ENCODE data around the gene TAF8.
A peak's percentile ranks its signal among the peaks of the same experiment; 100 is the strongest.

The TAF8 gene

GRCh38 chr6:42120895-42121865, 70.9 kb downstream of the TAF8 start:
- no peak for TF ChIP-seq CSDC2 (CRISPR knock-in tag; IDR thresholded peaks at IDR 0.05)
- TF ChIP-seq SNAI2 (CRISPR knock-in tag; IDR thresholded peaks at IDR 0.05) = no peak
- TF ChIP-seq, protein P1, sequence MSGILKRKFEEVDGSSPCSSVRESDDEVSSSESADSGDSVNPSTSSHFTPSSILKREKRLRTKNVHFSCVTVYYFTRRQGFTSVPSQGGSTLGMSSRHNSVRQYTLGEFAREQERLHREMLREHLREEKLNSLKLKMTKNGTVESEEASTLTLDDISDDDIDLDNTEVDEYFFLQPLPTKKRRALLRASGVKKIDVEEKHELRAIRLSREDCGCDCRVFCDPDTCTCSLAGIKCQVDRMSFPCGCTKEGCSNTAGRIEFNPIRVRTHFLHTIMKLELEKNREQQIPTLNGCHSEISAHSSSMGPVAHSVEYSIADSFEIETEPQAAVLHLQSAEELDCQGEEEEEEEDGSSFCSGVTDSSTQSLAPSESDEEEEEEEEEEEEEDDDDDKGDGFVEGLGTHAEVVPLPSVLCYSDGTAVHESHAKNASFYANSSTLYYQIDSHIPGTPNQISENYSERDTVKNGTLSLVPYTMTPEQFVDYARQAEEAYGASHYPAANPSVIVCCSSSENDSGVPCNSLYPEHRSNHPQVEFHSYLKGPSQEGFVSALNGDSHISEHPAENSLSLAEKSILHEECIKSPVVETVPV (CRISPR knock-in tag; IDR thresholded peaks at IDR 0.05) = no peak
- no peak for TF ChIP-seq TOX (CRISPR knock-in tag; IDR thresholded peaks at IDR 0.05; ENCODE audit: borderline replicate concordance)
- no peak for TF ChIP-seq OSR1 (CRISPR knock-in tag; IDR thresholded peaks at IDR 0.05)
- no peak for TF ChIP-seq ZC3H10 (CRISPR knock-in tag; IDR thresholded peaks at IDR 0.05)
- no peak for TF ChIP-seq ZFP3 (CRISPR knock-in tag; IDR thresholded peaks at IDR 0.05)
- TF ChIP-seq, protein P2, sequence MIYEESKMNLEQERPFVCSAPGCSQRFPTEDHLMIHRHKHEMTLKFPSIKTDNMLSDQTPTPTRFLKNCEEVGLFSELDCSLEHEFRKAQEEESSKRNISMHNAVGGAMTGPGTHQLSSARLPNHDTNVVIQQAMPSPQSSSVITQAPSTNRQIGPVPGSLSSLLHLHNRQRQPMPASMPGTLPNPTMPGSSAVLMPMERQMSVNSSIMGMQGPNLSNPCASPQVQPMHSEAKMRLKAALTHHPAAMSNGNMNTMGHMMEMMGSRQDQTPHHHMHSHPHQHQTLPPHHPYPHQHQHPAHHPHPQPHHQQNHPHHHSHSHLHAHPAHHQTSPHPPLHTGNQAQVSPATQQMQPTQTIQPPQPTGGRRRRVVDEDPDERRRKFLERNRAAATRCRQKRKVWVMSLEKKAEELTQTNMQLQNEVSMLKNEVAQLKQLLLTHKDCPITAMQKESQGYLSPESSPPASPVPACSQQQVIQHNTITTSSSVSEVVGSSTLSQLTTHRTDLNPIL (CRISPR knock-in tag; IDR thresholded peaks at IDR 0.05; ENCODE audit: low read depth) = no peak
- TF ChIP-seq TCF4 (CRISPR knock-in tag; IDR thresholded peaks at IDR 0.05; ENCODE audit: borderline replicate concordance) = no peak
- no peak for TF ChIP-seq GLIS3 (CRISPR knock-in tag; IDR thresholded peaks at IDR 0.05)
- TF ChIP-seq ISL1 (CRISPR knock-in tag; IDR thresholded peaks at IDR 0.05) = no peak
- TF ChIP-seq, protein P3, sequence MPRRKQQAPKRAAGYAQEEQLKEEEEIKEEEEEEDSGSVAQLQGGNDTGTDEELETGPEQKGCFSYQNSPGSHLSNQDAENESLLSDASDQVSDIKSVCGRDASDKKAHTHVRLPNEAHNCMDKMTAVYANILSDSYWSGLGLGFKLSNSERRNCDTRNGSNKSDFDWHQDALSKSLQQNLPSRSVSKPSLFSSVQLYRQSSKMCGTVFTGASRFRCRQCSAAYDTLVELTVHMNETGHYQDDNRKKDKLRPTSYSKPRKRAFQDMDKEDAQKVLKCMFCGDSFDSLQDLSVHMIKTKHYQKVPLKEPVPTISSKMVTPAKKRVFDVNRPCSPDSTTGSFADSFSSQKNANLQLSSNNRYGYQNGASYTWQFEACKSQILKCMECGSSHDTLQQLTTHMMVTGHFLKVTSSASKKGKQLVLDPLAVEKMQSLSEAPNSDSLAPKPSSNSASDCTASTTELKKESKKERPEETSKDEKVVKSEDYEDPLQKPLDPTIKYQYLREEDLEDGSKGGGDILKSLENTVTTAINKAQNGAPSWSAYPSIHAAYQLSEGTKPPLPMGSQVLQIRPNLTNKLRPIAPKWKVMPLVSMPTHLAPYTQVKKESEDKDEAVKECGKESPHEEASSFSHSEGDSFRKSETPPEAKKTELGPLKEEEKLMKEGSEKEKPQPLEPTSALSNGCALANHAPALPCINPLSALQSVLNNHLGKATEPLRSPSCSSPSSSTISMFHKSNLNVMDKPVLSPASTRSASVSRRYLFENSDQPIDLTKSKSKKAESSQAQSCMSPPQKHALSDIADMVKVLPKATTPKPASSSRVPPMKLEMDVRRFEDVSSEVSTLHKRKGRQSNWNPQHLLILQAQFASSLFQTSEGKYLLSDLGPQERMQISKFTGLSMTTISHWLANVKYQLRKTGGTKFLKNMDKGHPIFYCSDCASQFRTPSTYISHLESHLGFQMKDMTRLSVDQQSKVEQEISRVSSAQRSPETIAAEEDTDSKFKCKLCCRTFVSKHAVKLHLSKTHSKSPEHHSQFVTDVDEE (CRISPR knock-in tag; IDR thresholded peaks at IDR 0.05) = no peak
- TF ChIP-seq, protein P4, sequence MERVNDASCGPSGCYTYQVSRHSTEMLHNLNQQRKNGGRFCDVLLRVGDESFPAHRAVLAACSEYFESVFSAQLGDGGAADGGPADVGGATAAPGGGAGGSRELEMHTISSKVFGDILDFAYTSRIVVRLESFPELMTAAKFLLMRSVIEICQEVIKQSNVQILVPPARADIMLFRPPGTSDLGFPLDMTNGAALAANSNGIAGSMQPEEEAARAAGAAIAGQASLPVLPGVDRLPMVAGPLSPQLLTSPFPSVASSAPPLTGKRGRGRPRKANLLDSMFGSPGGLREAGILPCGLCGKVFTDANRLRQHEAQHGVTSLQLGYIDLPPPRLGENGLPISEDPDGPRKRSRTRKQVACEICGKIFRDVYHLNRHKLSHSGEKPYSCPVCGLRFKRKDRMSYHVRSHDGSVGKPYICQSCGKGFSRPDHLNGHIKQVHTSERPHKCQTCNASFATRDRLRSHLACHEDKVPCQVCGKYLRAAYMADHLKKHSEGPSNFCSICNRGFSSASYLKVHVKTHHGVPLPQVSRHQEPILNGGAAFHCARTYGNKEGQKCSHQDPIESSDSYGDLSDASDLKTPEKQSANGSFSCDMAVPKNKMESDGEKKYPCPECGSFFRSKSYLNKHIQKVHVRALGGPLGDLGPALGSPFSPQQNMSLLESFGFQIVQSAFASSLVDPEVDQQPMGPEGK (CRISPR knock-in tag; IDR thresholded peaks at IDR 0.05; ENCODE audit: borderline replicate concordance) = no peak
- no peak for TF ChIP-seq ZFP30 (CRISPR knock-in tag; IDR thresholded peaks at IDR 0.05)
- TF ChIP-seq ZNF70 (CRISPR knock-in tag; IDR thresholded peaks at IDR 0.05) = no peak
- no peak for TF ChIP-seq RARB (CRISPR knock-in tag; IDR thresholded peaks at IDR 0.05)
- TF ChIP-seq PPARA (CRISPR knock-in tag; IDR thresholded peaks at IDR 0.05; ENCODE audit: borderline replicate concordance) = no peak
- no peak for TF ChIP-seq ARNTL (CRISPR knock-in tag; IDR thresholded peaks at IDR 0.05; ENCODE audit: borderline replicate concordance, low read depth)
- TF ChIP-seq POU6F1 (CRISPR knock-in tag; IDR thresholded peaks at IDR 0.05; ENCODE audit: borderline replicate concordance, low read depth) = no peak
- TF ChIP-seq BACH2 (CRISPR knock-in tag; IDR thresholded peaks at IDR 0.05; ENCODE audit: borderline replicate concordance) = no peak

DNA sequence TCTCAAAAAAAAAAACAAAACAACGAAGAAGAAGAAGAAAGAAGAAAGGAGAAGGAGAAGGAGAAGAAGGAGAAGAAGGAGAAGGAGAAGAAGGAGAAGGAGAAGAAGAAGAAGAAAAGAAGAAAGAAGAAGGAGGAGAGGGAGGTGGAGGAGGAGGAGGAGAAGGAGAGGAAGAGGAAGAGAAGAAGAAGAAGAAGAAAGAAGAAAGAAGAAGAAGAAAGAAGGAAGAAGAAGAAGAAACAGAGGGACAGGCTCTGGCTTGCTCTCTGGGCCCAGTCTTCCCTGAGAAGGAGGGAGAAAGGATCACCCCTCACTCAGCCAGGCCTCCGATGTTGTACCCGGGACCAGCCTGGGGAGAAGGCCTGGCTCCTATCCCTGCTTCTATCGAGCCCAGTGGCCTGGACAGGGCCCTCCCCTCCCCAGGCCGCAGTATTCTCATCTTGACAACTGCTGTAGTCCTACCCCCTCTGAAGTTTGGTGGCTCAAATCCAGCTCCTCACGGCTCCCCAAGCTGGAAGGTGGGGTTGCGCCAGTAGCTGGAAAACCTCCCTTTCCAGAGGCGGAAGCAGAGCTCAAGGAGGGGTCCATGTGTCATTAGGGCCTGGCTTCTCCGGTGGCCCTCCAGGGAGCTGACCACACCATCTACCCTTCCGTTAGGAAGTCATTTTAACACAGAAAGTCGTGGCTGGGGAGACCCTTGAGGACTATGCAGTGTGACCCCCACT, 73.2 kb downstream of the TAF8 start:
- no peak for ATAC-seq
- no peak for TF ChIP-seq POU6F1 (CRISPR knock-in tag; IDR thresholded peaks at IDR 0.05; ENCODE audit: borderline replicate concordance, low read depth)
- no peak for TF ChIP-seq ZNF8 (CRISPR knock-in tag; IDR thresholded peaks at IDR 0.05)

More at GRCh38 chr6:42120895-42121865, 70.9 kb downstream of the TAF8 start:
- ATAC-seq = peak; percentile 15; the same call in 2 of the 3 replicates
